GM12864 (cell line): ENCODE data around the gene MAP2K5.
"Not testable (repeated sequence)": the region's sequence is repeated elsewhere in the genome, so short reads cannot be mapped to it uniquely, and the experiment has no call there.

ENCODE experiments used
- DNase-seq: peaks from one replicate; pipeline ENCODE4 v3.0.0-alpha.2; 2011; ENCODE audit warnings: low read depth
- H3K4me3 ChIP-seq: 2 replicates; pipeline ENCODE4 v1.5.1; 2011; ENCODE audit warnings: mild to moderate bottlenecking, low read depth, low read length, control low read depth
- CTCF ChIP-seq: IDR thresholded peaks from 2 replicates; pipeline ENCODE4 v1.5.1; 2011; ENCODE audit warnings: low read depth, mild to moderate bottlenecking, moderate library complexity, low read length, control low read depth, inconsistent platforms; ENCODE audit errors: missing control alignments

The MAP2K5 gene

GRCh38 chr15:67646847-67647246 lies 104.3 kb downstream of the MAP2K5 start:
- no peak for DNase-seq
- no peak overlapping the region for H3K4me3 ChIP-seq
- TF ChIP-seq CTCF: no peak

- no peak for TF ChIP-seq CTCF
- no peak for DNase-seq
- H3K4me3 ChIP-seq: no peak overlapping the region
These were observed 110.1 kb downstream of the MAP2K5 start for GRCh38 chr15:67652586-67652985.

GRCh38 chr15:67660446-67660845 lies 117.9 kb downstream of the MAP2K5 start:
- no peak for TF ChIP-seq CTCF
- DNase-seq: no peak
- H3K4me3 ChIP-seq: no peak overlapping the region

GRCh38 chr15:67660874-67661606 lies 118.5 kb downstream of the MAP2K5 start:
- no peak overlapping the region for H3K4me3 ChIP-seq
- no peak for DNase-seq
- no peak for TF ChIP-seq CTCF

- no peak for TF ChIP-seq CTCF
- no peak overlapping the region for H3K4me3 ChIP-seq
- no peak for DNase-seq
These were observed 128.3 kb downstream of the MAP2K5 start for GRCh38 chr15:67670647-67671305.

- not testable (repeated sequence) for H3K4me3 ChIP-seq, DNase-seq
These were observed 130.3 kb downstream of the MAP2K5 start for GRCh38 chr15:67672834-67673233.

GRCh38 chr15:67674983-67675382 lies 132.5 kb downstream of the MAP2K5 start:
- no peak for DNase-seq
- no peak overlapping the region for H3K4me3 ChIP-seq
- no peak for TF ChIP-seq CTCF
